Natural killer cell (primary cell): ENCODE results near the gene USP7. TPM values are rescaled to one million over a fixed set of nuclear protein-coding genes. Genes with fewer than 3 reads are reported as not detected.

Experiments used
- ATAC-seq, 3 donors: fragments of 150-1000 bp in 2 of 3; fragments of 200-7000 bp in 1 of 3; cut with Tn5 transposase; 1 replicate in 1 of 3; 2 replicates in 2 of 3; pipeline ENCODE4 v1.10.0; 2021; ENCODE audit warnings: mild to moderate bottlenecking in 2 of 3, moderate library complexity in 2 of 3
- DNase-seq, 2 donors: peaks; one replicate each; pipeline versions ENCODE4 v3.0.0 to v3.0.0-alpha.2; 2013 to 2021; ENCODE audit warnings: mixed read lengths in 1 of 2
- H3K27ac ChIP-seq: one replicate; pipeline ENCODE4 v1.5.1; 2013; ENCODE audit warnings: mild to moderate bottlenecking, low read length
- H3K27me3 ChIP-seq: one replicate; pipeline ENCODE4 v1.6.1; 2013; ENCODE audit warnings: low read length; ENCODE audit not compliant: control insufficient read depth, insufficient read depth
- H3K36me3 ChIP-seq: one replicate; pipeline ENCODE4 v1.6.1; 2013; ENCODE audit warnings: low read length; ENCODE audit not compliant: control insufficient read depth, insufficient read depth
- H3K4me1 ChIP-seq: one replicate; pipeline ENCODE4 v1.6.1; 2013; ENCODE audit warnings: low read length; ENCODE audit not compliant: control insufficient read depth, insufficient read depth
- H3K4me3 ChIP-seq: one replicate; pipeline ENCODE4 v1.5.1; 2013; ENCODE audit warnings: low read length
- H3K9me3 ChIP-seq: one replicate; pipeline ENCODE4 v1.6.1; 2013; ENCODE audit warnings: low read length; ENCODE audit not compliant: control insufficient read depth, insufficient read depth
- H3K27ac Mint-ChIP-seq, 2 donors: one replicate each; pipeline ENCODE4 v1.8.0; 2022; ENCODE audit warnings: mild to moderate bottlenecking in 2 of 2, mixed read lengths in 2 of 2, moderate library complexity in 1 of 2
- H3K27me3 Mint-ChIP-seq, 2 donors: one replicate each; pipeline ENCODE4 v1.8.0; 2022; ENCODE audit warnings: low read depth in 2 of 2, mixed read lengths in 2 of 2
- H3K36me3 Mint-ChIP-seq: one replicate; pipeline ENCODE4 v1.8.0; 2022; ENCODE audit warnings: mixed read lengths
- H3K4me1 Mint-ChIP-seq, 2 donors: one replicate each; pipeline ENCODE4 v1.8.0; 2022; ENCODE audit warnings: mixed read lengths in 2 of 2
- H3K4me3 Mint-ChIP-seq: one replicate; pipeline ENCODE4 v1.8.0; 2022; ENCODE audit warnings: mild to moderate bottlenecking, moderate library complexity, mixed read lengths
- H3K9me3 Mint-ChIP-seq, 2 donors: one replicate each; pipeline ENCODE4 v1.8.0; 2022; ENCODE audit warnings: mixed read lengths in 2 of 2
- WGBS: methylation state at CpG from one replicate; pipeline ENCODE4 v1.1.7; 2013; ENCODE audit warnings: missing lambda C conversion rate; ENCODE audit not compliant: insufficient coverage; 5-methylcytosine and 5-hydroxymethylcytosine counted together
- intact Hi-C: fragments of 100-400 bp; cut with micrococcal nuclease; formaldehyde crosslinking; loops from one replicate; pipeline ENCODE4 v1.14.2; 2022
- total RNA-seq, 4 donors: library from RNA; stranded (reverse); fragments of 120-200 nt in 1 of 4; gene quantifications; one replicate each; pipeline versions ENCODE4 v1.2.3 to v1.2.4, GENCODE V29; 2013 to 2022
- TF ChIP-seq, protein P1 (sequence below): fragments of 200-600 bp; IDR thresholded peaks from one replicate; pipeline ENCODE4 v1.8.0; 2022; ENCODE audit warnings: antibody characterized with exemption

The USP7 gene
- total RNA-seq, 3 donors from 2014 or later (not counting 1 experiment from before 2014, with no cell fraction given), result 213 to 268 (median 236) TPM

DNA sequence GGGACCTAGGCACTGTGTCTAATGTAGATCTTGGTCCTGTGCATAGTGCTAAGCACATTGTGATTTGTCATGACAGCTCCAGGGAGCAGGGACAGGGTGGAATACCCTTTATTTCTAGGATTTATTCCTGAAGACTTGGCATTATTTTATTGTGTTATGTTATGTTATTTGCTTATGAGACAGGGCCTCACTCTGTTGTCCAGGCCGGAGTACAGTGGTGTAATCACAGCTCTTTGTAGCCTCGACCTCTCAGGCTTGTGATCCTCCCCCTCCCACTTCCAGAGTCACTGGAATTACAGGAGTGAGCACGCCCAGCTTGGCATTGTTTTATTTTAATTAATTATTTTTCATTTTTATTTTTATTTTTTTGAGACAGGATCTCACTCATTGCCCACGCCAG is 40.5 kb upstream of the USP7 start:
- no peaks in the 10 kb centered on the region for H3K36me3 ChIP-seq
- H3K4me3 ChIP-seq, result no peak overlapping the region
- H3K27ac Mint-ChIP-seq, result no peak overlapping the region
- TF ChIP-seq, protein P1, sequence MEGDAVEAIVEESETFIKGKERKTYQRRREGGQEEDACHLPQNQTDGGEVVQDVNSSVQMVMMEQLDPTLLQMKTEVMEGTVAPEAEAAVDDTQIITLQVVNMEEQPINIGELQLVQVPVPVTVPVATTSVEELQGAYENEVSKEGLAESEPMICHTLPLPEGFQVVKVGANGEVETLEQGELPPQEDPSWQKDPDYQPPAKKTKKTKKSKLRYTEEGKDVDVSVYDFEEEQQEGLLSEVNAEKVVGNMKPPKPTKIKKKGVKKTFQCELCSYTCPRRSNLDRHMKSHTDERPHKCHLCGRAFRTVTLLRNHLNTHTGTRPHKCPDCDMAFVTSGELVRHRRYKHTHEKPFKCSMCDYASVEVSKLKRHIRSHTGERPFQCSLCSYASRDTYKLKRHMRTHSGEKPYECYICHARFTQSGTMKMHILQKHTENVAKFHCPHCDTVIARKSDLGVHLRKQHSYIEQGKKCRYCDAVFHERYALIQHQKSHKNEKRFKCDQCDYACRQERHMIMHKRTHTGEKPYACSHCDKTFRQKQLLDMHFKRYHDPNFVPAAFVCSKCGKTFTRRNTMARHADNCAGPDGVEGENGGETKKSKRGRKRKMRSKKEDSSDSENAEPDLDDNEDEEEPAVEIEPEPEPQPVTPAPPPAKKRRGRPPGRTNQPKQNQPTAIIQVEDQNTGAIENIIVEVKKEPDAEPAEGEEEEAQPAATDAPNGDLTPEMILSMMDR, result no peak
- peaks cover 0 to 7% of the 10 kb centered on the region in 2 donors for H3K4me1 Mint-ChIP-seq
- ATAC-seq, result no peak
- H3K4me1 ChIP-seq, result peaks cover 8% of the 10 kb centered on the region
- H3K4me3 Mint-ChIP-seq, result no peak overlapping the region
- no peaks in the 10 kb centered on the region for H3K9me3 Mint-ChIP-seq
- H3K27me3 ChIP-seq, result no peaks in the 10 kb centered on the region
- peaks cover 0 to 10% of the 10 kb centered on the region in 2 donors for H3K27me3 Mint-ChIP-seq
- no peaks in the 10 kb centered on the region for H3K9me3 ChIP-seq
- no peak for DNase-seq
- H3K36me3 Mint-ChIP-seq, result no peaks in the 10 kb centered on the region
- H3K27ac ChIP-seq, result no peak overlapping the region
- intact Hi-C loops, result no loop called here
- 88% methylated on average over 3 of the region's 4 CpGs for WGBS

DNA sequence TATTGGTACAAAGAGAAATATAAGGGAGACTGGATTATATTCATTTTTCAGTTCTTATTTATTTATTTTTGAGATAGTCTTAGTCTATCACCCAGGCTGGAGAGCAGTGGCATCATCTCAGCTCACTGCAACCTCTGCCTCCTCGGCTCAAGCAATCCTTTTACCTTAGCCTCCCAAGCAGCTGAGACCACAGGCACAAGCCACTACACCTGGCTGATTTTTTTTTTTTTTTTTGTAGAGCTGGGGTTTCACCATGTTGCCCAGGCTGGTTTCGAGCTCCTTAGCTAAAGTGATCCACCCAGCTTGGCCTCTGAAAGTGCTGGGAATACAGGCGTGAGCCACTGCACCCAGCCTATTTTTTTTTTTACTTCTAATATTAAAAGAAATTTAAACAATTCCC is 40.1 kb upstream of the USP7 start:
- no peaks in the 10 kb centered on the region for H3K36me3 ChIP-seq
- no peak overlapping the region for H3K4me3 Mint-ChIP-seq
- DNase-seq, result no peak
- no peaks in the 10 kb centered on the region for H3K9me3 ChIP-seq
- H3K27me3 ChIP-seq, result no peaks in the 10 kb centered on the region
- H3K27me3 Mint-ChIP-seq, result peaks cover 0 to 9% of the 10 kb centered on the region in 2 donors
- no peak overlapping the region for H3K27ac ChIP-seq
- intact Hi-C loops, result no loop called here
- peaks cover 0 to 5% of the 10 kb centered on the region in 2 donors for H3K4me1 Mint-ChIP-seq
- no peak overlapping the region for H3K27ac Mint-ChIP-seq
- no peaks in the 10 kb centered on the region for H3K9me3 Mint-ChIP-seq
- H3K4me3 ChIP-seq, result no peak overlapping the region
- 86% methylated on average over 3 of the region's 3 CpGs for WGBS
- ATAC-seq, result no peak
- TF ChIP-seq, protein P1, result no peak
- peaks cover 5% of the 10 kb centered on the region for H3K4me1 ChIP-seq
- no peaks in the 10 kb centered on the region for H3K36me3 Mint-ChIP-seq

DNA sequence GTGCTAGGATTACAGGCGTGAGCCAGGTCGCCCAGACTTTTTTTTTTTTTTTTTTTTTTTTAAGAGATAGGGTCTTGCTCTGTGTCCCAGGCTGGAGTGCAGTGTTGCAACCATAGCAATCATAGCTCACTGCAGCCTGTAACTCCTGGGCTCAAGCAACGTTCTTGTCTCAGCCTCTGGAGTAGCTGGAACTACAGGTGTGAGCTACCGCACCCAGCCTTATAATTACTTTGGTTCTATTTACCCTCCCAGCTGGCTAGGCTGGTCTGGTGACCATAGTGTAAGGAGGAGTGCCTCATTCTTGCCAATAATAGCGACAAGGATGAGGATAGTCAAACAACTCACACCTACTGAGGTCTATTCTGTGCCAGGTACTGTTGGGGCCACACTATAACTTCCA is 39.6 kb upstream of the USP7 start:
- 98% methylated on average over 3 of the region's 5 CpGs for WGBS
- Histone ChIP-seq H3K4me3 (no peak overlapping the region), H3K36me3 (no peaks in the 10 kb centered on the region), H3K4me1 (peaks cover under 1% of the 10 kb centered on the region), H3K27ac (no peak overlapping the region), H3K9me3 (no peaks in the 10 kb centered on the region), H3K27me3 (no peaks in the 10 kb centered on the region)
- TF ChIP-seq, protein P1, result no peak
- Mint-ChIP-seq H3K4me1 (peaks cover 0 to under 1% of the 10 kb centered on the region in 2 donors), H3K9me3 (no peaks in the 10 kb centered on the region), H3K27ac (no peak overlapping the region), H3K27me3 (peaks cover 0 to 8% of the 10 kb centered on the region in 2 donors), H3K36me3 (no peaks in the 10 kb centered on the region), H3K4me3 (no peak overlapping the region)
- intact Hi-C loops, result no loop called here
- no peak for ATAC-seq
- DNase-seq, result no peak

DNA sequence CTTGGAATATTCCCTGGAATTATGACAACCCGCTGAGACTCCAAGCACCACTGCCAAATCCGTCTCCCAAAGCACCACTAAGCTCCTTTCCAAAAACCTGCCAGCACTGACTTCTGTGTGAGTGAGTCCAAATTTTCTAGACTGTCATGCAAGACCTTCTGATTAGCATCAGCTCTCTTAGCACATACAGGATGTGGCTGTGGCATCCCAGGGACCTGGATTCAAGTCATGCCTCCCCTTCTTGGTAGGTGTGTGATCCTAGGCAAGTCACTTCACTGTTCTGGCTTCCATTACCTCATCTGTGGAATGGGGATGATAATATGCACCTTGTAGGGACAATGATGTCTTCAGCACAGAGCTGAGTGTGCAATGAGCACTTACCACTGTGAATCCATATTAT is 38.3 kb upstream of the USP7 start:
- Mint-ChIP-seq H3K36me3 (no peaks in the 10 kb centered on the region), H3K9me3 (no peaks in the 10 kb centered on the region), H3K27ac (no peak overlapping the region), H3K4me3 (no peak overlapping the region), H3K4me1 (no peaks in the 10 kb centered on the region), H3K27me3 (peaks cover 0 to 3% of the 10 kb centered on the region in 2 donors)
- TF ChIP-seq, protein P1, result no peak
- no peak for ATAC-seq
- H3K4me3 ChIP-seq, result no peak overlapping the region
- no peaks in the 10 kb centered on the region for H3K27me3 ChIP-seq
- H3K36me3 ChIP-seq, result no peaks in the 10 kb centered on the region
- no peaks in the 10 kb centered on the region for H3K4me1 ChIP-seq
- no peaks in the 10 kb centered on the region for H3K9me3 ChIP-seq
- H3K27ac ChIP-seq, result no peak overlapping the region
- DNase-seq, result no peak
- WGBS, result 100% methylated on average over 2 of the region's 2 CpGs
- intact Hi-C loops, result no loop called here
